Smooth muscle cell (in vitro differentiated cells): Measurements from ENCODE around the gene PVR. TPM values are rescaled to one million over a fixed set of nuclear protein-coding genes. Genes with fewer than 3 reads are reported as not detected.
"Not testable (repeated sequence)": the region's sequence is repeated elsewhere in the genome, so short reads cannot be mapped to it uniquely, and the experiment has no call there.

ENCODE experiments used
- DNase-seq: peaks from one replicate; lab custom pipeline; 2025; ENCODE audit not compliant: unreplicated experiment; lab: John Stamatoyannopoulos, UW
- H2AFZ ChIP-seq: fragments of 200-600 bp; sonication (generic); 2 replicates; pipeline ENCODE4 v1.6.0; 2016; ENCODE audit warnings: antibody characterized with exemption, low read depth, mild to moderate bottlenecking
- H3F3A ChIP-seq: fragments of 200-600 bp; sonication (generic); 2 replicates; pipeline ENCODE4 v1.6.0; 2017; ENCODE audit warnings: antibody characterized with exemption, low read depth
- H3K27ac ChIP-seq: fragments of 200-600 bp; sonication (generic); 2 replicates; pipeline ENCODE4 v1.5.1; 2016; ENCODE audit warnings: low read depth, mild to moderate bottlenecking
- H3K27me3 ChIP-seq: fragments of 200-600 bp; sonication (generic); 2 replicates; pipeline ENCODE4 v1.6.1; 2016; ENCODE audit warnings: low read depth, mild to moderate bottlenecking
- H3K36me3 ChIP-seq: fragments of 200-600 bp; sonication (generic); 2 replicates; pipeline ENCODE4 v1.5.1; 2016; ENCODE audit warnings: low read depth
- H3K4me1 ChIP-seq: fragments of 200-600 bp; sonication (generic); 2 replicates; pipeline ENCODE4 v1.5.1; 2016; ENCODE audit warnings: low read depth
- H3K4me2 ChIP-seq: fragments of 200-600 bp; sonication (generic); 2 replicates; pipeline ENCODE4 v1.6.0; 2016; ENCODE audit warnings: mild to moderate bottlenecking
- H3K4me3 ChIP-seq: fragments of 200-600 bp; sonication (generic); 2 replicates; pipeline ENCODE4 v1.5.1; 2016; ENCODE audit warnings: mild to moderate bottlenecking
- H3K79me2 ChIP-seq: fragments of 200-600 bp; sonication (generic); 2 replicates; pipeline ENCODE4 v1.6.0; 2016; ENCODE audit warnings: low read depth, mild to moderate bottlenecking
- H3K9ac ChIP-seq: fragments of 200-600 bp; sonication (generic); 2 replicates; pipeline ENCODE4 v1.6.0; 2016; ENCODE audit warnings: low read depth
- H3K9me3 ChIP-seq: fragments of 200-600 bp; sonication (generic); replicated peaks from 2 replicates; pipeline ENCODE4 v1.5.1; 2016; ENCODE audit warnings: low read depth
- H4K20me1 ChIP-seq: fragments of 200-600 bp; sonication (generic); 2 replicates; pipeline ENCODE4 v1.6.0; 2016; ENCODE audit warnings: low read depth
- CTCF ChIP-seq: fragments of 200-600 bp; sonication (generic); IDR thresholded peaks from 2 replicates; pipeline ENCODE4 v1.5.1; 2017; ENCODE audit warnings: borderline replicate concordance, mild to moderate bottlenecking, antibody characterized with exemption; ENCODE audit not compliant: insufficient read depth, poor library complexity, severe bottlenecking
- WGBS: methylation state at CpG from one replicate; pipeline ENCODE4 v1.1.7; 2016; ENCODE audit warnings: low lambda C conversion rate; 5-methylcytosine and 5-hydroxymethylcytosine counted together
- polyA plus RNA-seq: library from polyadenylated mRNA; unstranded; fragments of >200 nt; fragmentation: Nextera tagmentation; extraction: Ambion mirVana; gene quantifications from 2 replicates; pipeline ENCODE4 v1.2.1, GENCODE V29; 2016
- total RNA-seq: library from RNA; depleted of rRNA; stranded (reverse); fragments of >200 nt; gene quantifications from 2 replicates; pipeline ENCODE4 v1.2.3, GENCODE V29; 2014

PVR gene
- total and polyA plus RNA-seq, 2 experiments from 2014 or later, result 25.4 to 35.0 TPM

- no peaks in the 10 kb centered on the region for H3K27me3 ChIP-seq
- H3K4me1 ChIP-seq, result no peaks in the 10 kb centered on the region
- no peaks in the 10 kb centered on the region for H3K36me3 ChIP-seq
- no peak overlapping the region for H3K27ac ChIP-seq
- H3K4me3 ChIP-seq, result no peak overlapping the region
- H3K4me2 ChIP-seq, result no peak overlapping the region
- H3K79me2 ChIP-seq, result no peaks in the 10 kb centered on the region
- no peak for DNase-seq
- 96% methylated on average over 4 of the region's 4 CpGs for WGBS
- no peaks in the 10 kb centered on the region for H3K9me3 ChIP-seq
- no peak overlapping the region for H2AFZ ChIP-seq
- H3K9ac ChIP-seq, result no peak overlapping the region
- no peaks in the 10 kb centered on the region for H3F3A ChIP-seq
- TF ChIP-seq CTCF, result no peak
- H4K20me1 ChIP-seq, result no peaks in the 10 kb centered on the region
These were observed 18.8 kb upstream of the PVR start for GRCh38 chr19:44624840-44625354.

GRCh38 chr19:44625637-44626036 lies 18.1 kb upstream of the PVR start:
- H3K36me3 ChIP-seq, H3K4me2 ChIP-seq, H2AFZ ChIP-seq, H3K9ac ChIP-seq, H3K27ac ChIP-seq, H3K4me1 ChIP-seq, H3K79me2 ChIP-seq, H3K27me3 ChIP-seq, H3K9me3 ChIP-seq, H3F3A ChIP-seq, DNase-seq, H3K4me3 ChIP-seq, H4K20me1 ChIP-seq: not testable (repeated sequence)
- 79% methylated on average over 4 of the region's 4 CpGs for WGBS

- no peak overlapping the region for H3K4me2 ChIP-seq
- DNase-seq, result no peak
- no peaks in the 10 kb centered on the region for H3K4me1 ChIP-seq
- H3F3A ChIP-seq, result no peaks in the 10 kb centered on the region
- H4K20me1 ChIP-seq, result no peaks in the 10 kb centered on the region
- WGBS, result 73% methylated on average over 1 of the region's 1 CpG
- H3K27ac ChIP-seq, result no peak overlapping the region
- H3K9me3 ChIP-seq, result no peaks in the 10 kb centered on the region
- no peak overlapping the region for H2AFZ ChIP-seq
- no peaks in the 10 kb centered on the region for H3K79me2 ChIP-seq
- no peaks in the 10 kb centered on the region for H3K36me3 ChIP-seq
- no peak overlapping the region for H3K4me3 ChIP-seq
- no peak overlapping the region for H3K9ac ChIP-seq
- TF ChIP-seq CTCF, result no peak
- H3K27me3 ChIP-seq, result no peaks in the 10 kb centered on the region
These were observed 17.6 kb upstream of the PVR start for GRCh38 chr19:44626048-44626624.

- H3K4me1 ChIP-seq, result no peaks in the 10 kb centered on the region
- no peak overlapping the region for H3K27ac ChIP-seq
- H3K36me3 ChIP-seq, result no peaks in the 10 kb centered on the region
- H2AFZ ChIP-seq, result no peak overlapping the region
- H3K9me3 ChIP-seq, result no peaks in the 10 kb centered on the region
- 89% methylated on average over 1 of the region's 4 CpGs for WGBS
- no peak overlapping the region for H3K4me2 ChIP-seq
- H3K27me3 ChIP-seq, result no peaks in the 10 kb centered on the region
- H3K79me2 ChIP-seq, result no peaks in the 10 kb centered on the region
- no peak overlapping the region for H3K9ac ChIP-seq
- no peaks in the 10 kb centered on the region for H4K20me1 ChIP-seq
- no peak for DNase-seq
- H3F3A ChIP-seq, result no peaks in the 10 kb centered on the region
- H3K4me3 ChIP-seq, result no peak overlapping the region
- no peak for TF ChIP-seq CTCF
These were observed 16.1 kb upstream of the PVR start for GRCh38 chr19:44627631-44628030.
